Hepatocyte (in vitro differentiated cells): Measurements from ENCODE around the gene WDR59.

Experiments
- CTCF ChIP-seq: fragments of 200-600 bp; sonication (generic); IDR thresholded peaks from 2 replicates; pipeline ENCODE4 v1.5.1; 2016; ENCODE audit warnings: antibody characterized with exemption, mild to moderate bottlenecking; ENCODE audit not compliant: poor library complexity
- EZH2 ChIP-seq: fragments of 200-600 bp; sonication (generic); IDR thresholded peaks from 2 replicates; pipeline ENCODE4 v1.6.1; 2016; ENCODE audit warnings: antibody characterized with exemption, mild to moderate bottlenecking, borderline replicate concordance
- EZH2phosphoT487 ChIP-seq: fragments of 200-600 bp; sonication (generic); IDR thresholded peaks from one replicate; pipeline ENCODE4 v1.6.1; 2018; ENCODE audit warnings: antibody characterized with exemption, mild to moderate bottlenecking, low read depth, moderate library complexity; ENCODE audit not compliant: unreplicated experiment, severe bottlenecking

GRCh38 chr16:74862743-74863244 is 122.1 kb downstream of the WDR59 start:
- no peak for TF ChIP-seq EZH2phosphoT487
- TF ChIP-seq CTCF, result peak; percentile 93
- TF ChIP-seq EZH2, result no peak
